Peyer's patch (tissue), 4 donors: ENCODE results near the gene CEP128. TPM values are rescaled to one million over a fixed set of nuclear protein-coding genes. Genes with fewer than 3 reads are reported as not detected.

Source experiments
- DNase-seq, 3 donors: peaks; one replicate each; pipeline ENCODE4 v3.0.0-alpha.2; 2017 to 2019
- H3K27ac ChIP-seq, 4 donors: fragments of 200-600 bp; sonication (generic); one replicate each; pipeline ENCODE4 v1.5.1; 2016 to 2019
- H3K27me3 ChIP-seq, 2 donors: fragments of 200-600 bp; sonication (generic); one replicate each; pipeline ENCODE4 v1.5.1; 2019
- H3K36me3 ChIP-seq, 3 donors: fragments of 200-600 bp; sonication (generic); one replicate each; pipeline ENCODE4 v1.5.1; 2016 to 2019
- H3K4me1 ChIP-seq, 4 donors: fragments of 200-600 bp; sonication (generic); one replicate each; pipeline ENCODE4 v1.5.1; 2016 to 2019
- H3K4me3 ChIP-seq, 4 donors: fragments of 200-600 bp; sonication (generic); 1 replicate in 3 of 4; 2 replicates in 1 of 4; pipeline ENCODE4 v1.5.1; 2016 to 2019; ENCODE audit warnings: mild to moderate bottlenecking in 1 of 4
- H3K9me3 ChIP-seq, 4 donors: fragments of 200-600 bp; sonication (generic); one replicate each; pipeline ENCODE4 v1.5.1; 2016 to 2019; ENCODE audit warnings: mild to moderate bottlenecking in 1 of 4
- POLR2A ChIP-seq, 2 donors: fragments of 450-650 bp; IDR thresholded peaks; one replicate each; pipeline ENCODE4 v1.5.1; 2017; ENCODE audit warnings: antibody characterized with exemption in 2 of 2, mild to moderate bottlenecking in 2 of 2, moderate library complexity in 2 of 2
- total RNA-seq, 4 donors: library from RNA; depleted of rRNA; stranded (reverse); fragments of >200 nt; gene quantifications; one replicate each; pipeline ENCODE4 v1.1.0, GENCODE V29; 2016
- TF ChIP-seq, protein P1 (sequence below), 6 experiments: fragments of 450-650 bp in 4 of 6; fragments of 200-600 bp in 2 of 6; sonication (generic) in 1 of 6; IDR thresholded peaks; one replicate each; pipeline ENCODE4 v1.5.1; 2017 to 2019; ENCODE audit warnings: antibody characterized with exemption in 6 of 6, mild to moderate bottlenecking in 3 of 6, moderate library complexity in 1 of 6

Gene CEP128
- total RNA-seq, 4 donors from 2014 or later: 5.9 to 51.2 (median 6.7) TPM

- no peak for TF ChIP-seq POLR2A (IDR thresholded peaks at IDR 0.05)
- TF ChIP-seq, protein P1, sequence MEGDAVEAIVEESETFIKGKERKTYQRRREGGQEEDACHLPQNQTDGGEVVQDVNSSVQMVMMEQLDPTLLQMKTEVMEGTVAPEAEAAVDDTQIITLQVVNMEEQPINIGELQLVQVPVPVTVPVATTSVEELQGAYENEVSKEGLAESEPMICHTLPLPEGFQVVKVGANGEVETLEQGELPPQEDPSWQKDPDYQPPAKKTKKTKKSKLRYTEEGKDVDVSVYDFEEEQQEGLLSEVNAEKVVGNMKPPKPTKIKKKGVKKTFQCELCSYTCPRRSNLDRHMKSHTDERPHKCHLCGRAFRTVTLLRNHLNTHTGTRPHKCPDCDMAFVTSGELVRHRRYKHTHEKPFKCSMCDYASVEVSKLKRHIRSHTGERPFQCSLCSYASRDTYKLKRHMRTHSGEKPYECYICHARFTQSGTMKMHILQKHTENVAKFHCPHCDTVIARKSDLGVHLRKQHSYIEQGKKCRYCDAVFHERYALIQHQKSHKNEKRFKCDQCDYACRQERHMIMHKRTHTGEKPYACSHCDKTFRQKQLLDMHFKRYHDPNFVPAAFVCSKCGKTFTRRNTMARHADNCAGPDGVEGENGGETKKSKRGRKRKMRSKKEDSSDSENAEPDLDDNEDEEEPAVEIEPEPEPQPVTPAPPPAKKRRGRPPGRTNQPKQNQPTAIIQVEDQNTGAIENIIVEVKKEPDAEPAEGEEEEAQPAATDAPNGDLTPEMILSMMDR (IDR thresholded peaks at IDR 0.05): no peak
- H3K4me1 ChIP-seq: no peaks in the 10 kb centered on the region
- H3K27me3 ChIP-seq: no peaks in the 10 kb centered on the region
- no peak for DNase-seq
- H3K9me3 ChIP-seq: no peaks in the 10 kb centered on the region
- no peak overlapping the region for H3K4me3 ChIP-seq
- no peaks in the 10 kb centered on the region for H3K36me3 ChIP-seq
- no peak overlapping the region for H3K27ac ChIP-seq
These were observed 227.1 kb downstream of the CEP128 start for GRCh38 chr14:80714474-80714873.

- H3K4me1 ChIP-seq: no peaks in the 10 kb centered on the region
- H3K27me3 ChIP-seq: no peaks in the 10 kb centered on the region
- no peak overlapping the region for H3K27ac ChIP-seq
- no peak overlapping the region for H3K4me3 ChIP-seq
- no peak for DNase-seq
- no peaks in the 10 kb centered on the region for H3K36me3 ChIP-seq
- H3K9me3 ChIP-seq: no peaks in the 10 kb centered on the region
- TF ChIP-seq, protein P1 (IDR thresholded peaks at IDR 0.05): no peak
- TF ChIP-seq POLR2A (IDR thresholded peaks at IDR 0.05): no peak
These were observed 228.3 kb downstream of the CEP128 start for GRCh38 chr14:80713076-80713850.

DNA sequence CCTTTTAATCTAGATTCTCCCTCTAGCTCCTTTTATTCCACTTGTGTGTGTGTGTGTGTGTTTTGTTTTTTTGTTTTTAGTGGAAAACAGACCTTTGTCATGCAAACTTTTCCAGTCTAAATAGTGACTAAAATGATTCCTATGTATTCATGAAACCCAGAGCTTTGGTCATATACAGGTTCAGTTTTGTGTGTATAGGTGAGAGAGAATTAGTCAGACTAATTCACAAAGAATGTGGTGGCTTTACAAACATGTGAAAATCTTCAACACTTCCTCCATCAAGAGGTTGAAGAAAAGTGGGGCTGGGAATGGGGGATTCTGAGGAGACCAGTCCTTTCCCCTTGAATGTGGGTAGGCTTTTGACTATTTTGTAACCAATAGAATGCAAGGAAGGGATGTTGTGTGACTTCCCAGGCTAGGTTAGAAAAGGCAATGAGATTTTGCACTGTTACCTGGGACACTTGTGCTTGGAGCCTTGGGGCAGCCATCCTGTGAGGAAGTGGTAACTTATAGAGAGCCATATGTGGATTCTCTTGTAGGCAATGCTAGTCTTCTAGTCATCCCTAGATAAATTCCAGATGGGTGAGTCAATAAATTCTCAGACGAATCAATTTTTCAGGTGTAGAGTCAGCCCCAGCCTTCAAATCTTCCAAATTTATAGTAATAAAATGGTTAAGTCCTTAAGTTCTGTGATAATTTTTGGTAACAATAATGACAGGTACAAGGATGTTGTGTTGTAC is 236.1 kb downstream of the CEP128 start:
- TF ChIP-seq, protein P1 (IDR thresholded peaks at IDR 0.05): no peak
- TF ChIP-seq POLR2A (IDR thresholded peaks at IDR 0.05): no peak
- H3K27me3 ChIP-seq: no peaks in the 10 kb centered on the region
- H3K4me3 ChIP-seq: no peak overlapping the region
- DNase-seq: no peak
- no peaks in the 10 kb centered on the region for H3K4me1 ChIP-seq
- H3K9me3 ChIP-seq: no peaks in the 10 kb centered on the region
- no peaks in the 10 kb centered on the region for H3K36me3 ChIP-seq
- H3K27ac ChIP-seq: no peak overlapping the region

DNA sequence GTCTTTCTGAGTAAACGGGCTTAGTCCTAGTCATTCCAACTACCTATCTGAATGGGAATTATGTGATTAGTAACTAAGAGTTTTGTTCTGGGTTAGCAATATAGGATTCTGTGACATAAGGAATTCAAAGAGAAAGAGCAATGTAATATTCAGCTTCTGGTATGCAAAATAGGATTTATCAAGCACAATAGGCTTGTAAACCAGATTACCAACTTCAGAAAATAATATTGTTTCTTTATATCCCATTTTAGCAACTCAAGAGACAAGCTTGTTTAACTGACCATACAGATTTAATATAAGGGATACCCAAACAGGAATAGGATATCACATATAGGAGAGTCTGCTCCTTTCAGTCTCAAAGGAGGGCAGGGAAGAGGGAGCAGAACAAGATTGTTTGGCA is 240.9 kb downstream of the CEP128 start:
- Histone ChIP-seq H3K4me1 (no peaks in the 10 kb centered on the region), H3K9me3 (no peaks in the 10 kb centered on the region), H3K27me3 (no peaks in the 10 kb centered on the region), H3K4me3 (no peak overlapping the region), H3K27ac (no peak overlapping the region), H3K36me3 (no peaks in the 10 kb centered on the region)
- TF ChIP-seq, protein P1 (IDR thresholded peaks at IDR 0.05): no peak
- TF ChIP-seq POLR2A (IDR thresholded peaks at IDR 0.05): no peak
- DNase-seq: no peak

GRCh38 chr14:80699861-80700260 is 241.7 kb downstream of the CEP128 start:
- no peaks in the 10 kb centered on the region for H3K4me1 ChIP-seq
- H3K27ac ChIP-seq: no peak overlapping the region
- DNase-seq: no peak
- H3K4me3 ChIP-seq: no peak overlapping the region
- H3K27me3 ChIP-seq: no peaks in the 10 kb centered on the region
- TF ChIP-seq, protein P1 (IDR thresholded peaks at IDR 0.05): no peak
- no peak for TF ChIP-seq POLR2A (IDR thresholded peaks at IDR 0.05)
- H3K36me3 ChIP-seq: no peaks in the 10 kb centered on the region
- H3K9me3 ChIP-seq: no peaks in the 10 kb centered on the region
